Measurements from ENCODE around the gene BPGM.

BPGM gene

GRCh38 chr7:134699021-134699818 is 52.6 kb downstream of the BPGM start:
- no peak for DNase-seq

DNA sequence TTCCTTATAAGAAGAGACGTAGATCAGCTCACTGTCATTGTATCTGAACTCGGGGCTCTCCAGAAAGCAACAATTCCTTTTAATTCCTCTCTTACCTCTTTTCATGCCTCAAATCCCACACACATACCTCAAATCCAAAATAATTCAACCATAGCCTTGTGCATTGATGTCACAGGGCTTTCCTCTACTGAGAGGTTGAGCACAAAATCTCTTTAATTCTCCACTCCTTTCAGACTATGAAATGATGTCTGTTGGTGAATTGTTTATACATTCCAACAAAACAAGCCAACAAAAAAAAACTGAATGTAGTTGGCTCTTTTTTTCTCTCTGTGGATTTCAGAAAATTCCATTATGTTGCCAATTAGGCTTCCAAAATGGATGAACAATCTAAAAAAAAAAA is 53.2 kb downstream of the BPGM start:
- DNase-seq, result no peak

GRCh38 chr7:134701272-134701671 is 54.6 kb downstream of the BPGM start:
- no peak for DNase-seq

DNA sequence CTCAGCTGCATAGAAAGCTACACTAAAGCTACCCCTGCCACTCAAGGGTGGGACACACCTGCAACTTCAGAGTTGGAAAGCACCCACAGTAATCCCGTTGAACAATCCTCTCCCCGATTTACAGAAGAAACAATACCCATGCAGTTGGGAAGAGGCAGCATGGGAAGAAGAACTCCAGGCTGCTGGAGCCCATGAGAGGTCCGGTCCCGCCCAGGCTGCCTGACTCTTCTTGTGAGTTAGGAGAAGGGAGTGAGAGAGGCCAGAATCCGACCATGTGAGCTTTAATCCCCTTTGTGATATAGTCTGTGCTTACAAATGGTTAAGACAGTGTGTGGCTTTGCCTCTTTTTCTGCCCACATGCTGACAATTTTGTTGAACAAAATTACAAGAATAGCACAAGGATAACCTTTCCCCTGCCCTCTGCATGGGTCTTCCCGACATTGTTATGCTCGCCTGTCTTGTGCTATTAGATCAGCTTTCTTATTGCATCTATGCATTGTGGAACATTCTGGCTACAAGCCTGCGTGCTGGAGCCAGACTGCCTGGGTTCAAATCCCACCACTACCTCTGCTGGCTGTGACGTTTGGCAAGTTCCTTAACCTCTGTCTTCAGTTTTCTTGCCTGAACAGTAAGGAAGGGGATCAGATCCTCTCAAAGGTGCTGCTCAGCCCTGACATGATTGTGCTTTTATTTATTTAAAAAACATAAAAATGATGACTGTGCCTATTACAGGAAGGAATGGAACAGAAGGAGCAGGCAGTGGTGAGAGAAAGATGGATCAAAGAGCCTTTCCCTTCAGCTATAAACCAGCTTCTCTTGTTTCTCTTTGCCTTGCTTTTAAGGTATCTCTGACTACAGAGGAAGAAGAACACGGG is 56.0 kb downstream of the BPGM start:
- DNase-seq, result no peak

- no peak for DNase-seq
Measured at GRCh38 chr7:134703241-134703594, 56.6 kb downstream of the BPGM start.

DNA sequence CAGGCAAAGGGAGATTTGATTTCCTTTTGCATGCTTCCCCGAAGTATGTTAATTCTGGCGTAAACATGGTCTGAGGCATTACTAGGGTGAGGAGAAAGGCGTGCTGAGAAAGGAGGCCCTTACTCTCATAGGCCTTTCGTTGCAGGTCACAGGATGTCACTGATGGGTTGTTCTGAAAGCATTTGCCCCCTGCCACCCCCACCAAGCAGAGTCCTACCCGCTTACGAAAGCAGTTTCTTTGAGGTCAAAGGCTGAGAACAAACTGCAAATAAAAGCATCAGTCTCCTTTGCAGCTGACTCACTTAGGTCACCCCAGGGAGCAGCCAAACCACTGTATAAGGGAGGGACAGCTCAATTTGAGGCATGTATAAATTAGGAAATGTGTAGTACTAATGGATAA is 57.1 kb downstream of the BPGM start:
- DNase-seq, result no peak

GRCh38 chr7:134704827-134705226 is 58.2 kb downstream of the BPGM start:
- DNase-seq, result no peak

DNA sequence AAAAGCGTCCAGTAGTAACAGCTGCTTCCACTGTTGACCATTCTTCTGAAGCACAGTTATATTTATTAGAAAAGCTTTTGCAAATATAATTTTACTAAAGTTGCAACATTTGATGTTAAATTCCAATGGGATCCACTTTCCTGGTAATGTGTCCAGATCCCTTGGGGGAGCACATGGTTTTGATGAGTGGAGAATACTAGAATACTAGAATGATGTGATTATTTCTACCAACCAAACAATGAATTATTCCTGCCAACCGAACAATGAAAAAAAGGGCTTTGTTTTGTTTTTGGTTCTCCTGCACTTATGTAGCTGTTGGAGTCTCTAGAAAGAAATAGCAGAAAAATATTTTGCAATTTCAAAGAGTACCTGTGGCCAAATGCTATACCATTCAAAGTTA is 59.1 kb downstream of the BPGM start:
- no peak for DNase-seq

DNA sequence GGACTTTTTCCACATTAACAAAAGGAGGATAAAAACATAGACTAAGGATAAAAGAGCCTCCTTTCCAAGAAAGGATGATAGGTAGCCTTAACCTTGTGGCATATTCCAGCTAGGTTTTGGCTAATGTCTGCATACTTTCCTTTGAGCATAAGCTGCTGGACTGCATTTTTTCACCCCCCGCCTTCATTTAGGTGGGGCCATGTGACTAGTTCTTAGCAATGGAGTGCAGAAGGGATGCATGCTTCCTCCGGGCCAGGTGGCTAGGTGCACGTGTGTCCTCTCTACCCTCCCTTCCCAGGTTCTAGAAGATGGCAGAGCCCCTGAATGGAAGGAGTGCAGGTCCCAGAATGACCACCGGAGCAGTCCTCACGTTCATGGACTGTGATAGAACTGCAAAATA is 59.8 kb downstream of the BPGM start:
- no peak for DNase-seq

- DNase-seq, result no peak
Measured at GRCh38 chr7:134707663-134708378, 61.2 kb downstream of the BPGM start.

GRCh38 chr7:134708692-134709091 is 62.0 kb downstream of the BPGM start:
- no peak for DNase-seq

GRCh38 chr7:134709197-134709596 is 62.5 kb downstream of the BPGM start:
- DNase-seq, result no peak

GRCh38 chr7:134710511-134710853 is 63.8 kb downstream of the BPGM start:
- DNase-seq, result no peak

DNA sequence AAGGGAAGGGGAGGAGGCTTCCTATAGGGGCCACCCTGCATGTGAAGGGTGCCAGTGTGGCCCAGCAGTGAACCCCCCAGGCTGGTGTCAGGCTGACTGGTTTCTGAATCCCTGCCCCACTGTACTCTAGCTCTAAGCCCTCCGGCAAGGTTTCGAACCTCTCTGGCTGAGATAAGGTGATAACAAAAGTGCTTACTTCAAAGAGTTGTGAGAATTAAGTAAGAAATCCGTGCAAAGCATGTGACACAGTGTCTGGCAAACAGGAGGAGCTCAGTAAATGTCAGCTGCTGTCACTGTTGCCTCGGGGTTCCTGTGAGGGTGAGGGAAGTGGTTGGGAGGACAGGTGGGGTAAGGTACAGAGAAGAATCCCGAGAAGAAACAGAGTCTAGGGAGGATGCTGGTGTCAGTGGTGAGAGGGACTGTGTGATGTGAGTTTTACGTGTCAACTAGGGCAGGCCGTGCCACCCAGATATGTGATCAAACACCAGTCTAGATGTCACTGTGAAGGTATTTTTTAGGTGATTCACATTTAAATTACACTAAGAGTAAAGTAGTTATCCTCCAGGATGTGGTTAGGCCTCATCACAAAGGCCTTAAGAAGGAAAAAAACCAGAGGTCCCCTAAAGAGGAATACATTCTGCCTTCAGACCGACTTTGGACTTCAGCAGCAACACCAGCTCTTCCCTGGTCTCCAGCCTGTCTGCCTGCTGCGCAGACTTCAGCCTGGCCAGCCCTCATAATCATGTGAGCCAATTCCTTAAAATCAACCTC is 64.4 kb downstream of the BPGM start:
- no peak for DNase-seq

DNA sequence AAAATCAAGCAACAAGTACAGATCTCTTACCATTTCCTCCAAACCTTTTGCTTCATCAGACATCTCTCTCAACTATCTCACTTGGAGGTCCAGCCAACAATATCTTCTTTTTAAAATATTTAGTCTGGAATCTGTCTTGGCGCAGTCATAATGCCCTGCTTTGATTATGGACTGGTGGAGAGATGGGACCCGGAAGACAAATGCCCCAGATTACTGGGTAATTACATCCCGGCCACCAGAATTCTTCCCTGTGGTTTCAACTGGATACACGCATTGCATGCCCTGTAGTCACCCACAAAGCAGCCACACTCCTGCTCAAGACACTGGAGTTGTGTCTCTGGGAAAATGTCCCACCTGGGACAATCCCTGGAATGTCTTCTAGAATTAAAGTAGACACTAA is 65.5 kb downstream of the BPGM start:
- no peak for DNase-seq

- no peak for DNase-seq
Measured at GRCh38 chr7:134714470-134715205, 68.0 kb downstream of the BPGM start.

GRCh38 chr7:134718211-134718875 is 71.7 kb downstream of the BPGM start:
- no peak for DNase-seq

GRCh38 chr7:134720091-134720935 is 73.7 kb downstream of the BPGM start:
- no peak for DNase-seq

DNA sequence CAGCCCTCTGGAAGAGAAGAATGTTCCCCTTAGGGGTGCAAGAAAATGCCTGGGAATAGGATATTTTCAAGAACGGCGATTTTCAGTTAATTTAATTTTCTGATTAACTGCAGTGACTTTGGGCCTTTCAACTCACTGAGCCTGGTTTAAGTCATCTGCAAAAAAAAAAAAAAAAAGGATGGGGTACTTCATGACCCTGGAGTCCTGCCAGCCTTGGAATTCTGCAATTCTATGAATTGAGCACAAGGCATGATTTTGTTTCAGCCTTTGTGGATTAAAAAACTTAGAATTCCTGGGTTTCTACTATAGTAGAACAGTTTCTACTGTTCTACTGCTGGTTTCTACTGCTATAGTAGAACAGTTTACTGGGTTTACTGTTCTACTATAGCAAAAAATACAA is 74.5 kb downstream of the BPGM start:
- DNase-seq, result no peak

DNA sequence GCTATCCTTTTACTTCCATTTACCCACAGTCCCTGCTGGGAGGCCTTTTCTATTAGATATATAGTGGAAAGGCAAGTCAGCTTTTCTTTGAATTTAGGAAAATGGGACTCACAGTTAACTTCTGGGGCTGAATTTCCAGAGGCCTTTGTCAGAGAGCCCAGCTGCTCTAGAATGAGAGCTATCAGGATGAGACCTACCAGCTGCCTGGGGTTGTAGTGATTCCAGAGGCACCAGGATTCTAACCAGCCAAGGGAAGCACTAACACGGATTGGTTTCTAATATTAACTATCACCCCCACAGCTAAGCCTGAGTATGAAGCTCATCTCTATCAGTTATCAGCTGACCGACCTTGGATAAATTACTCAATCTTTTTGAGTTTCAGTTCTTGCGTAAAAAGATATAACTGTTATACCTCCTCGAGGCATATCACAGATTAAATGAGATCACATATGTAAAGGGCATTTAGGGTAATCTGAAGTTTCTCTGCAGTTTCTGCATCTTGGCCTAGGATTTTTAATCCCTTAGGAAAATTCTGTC is 76.2 kb downstream of the BPGM start:
- DNase-seq, result no peak

All from activated gamma-delta T cell (primary cell).